CD4-positive, alpha-beta T cell treated with Interleukin-10 for 1 hour (primary cell): Measurements from ENCODE around the gene SECTM1.
"Not testable (repeated sequence)": the region's sequence is repeated elsewhere in the genome, so short reads cannot be mapped to it uniquely, and the experiment has no call there.

Source experiments
- DNase-seq: peaks from one replicate; pipeline ENCODE4 v3.0.0-alpha.2; 2020

The SECTM1 gene

DNA sequence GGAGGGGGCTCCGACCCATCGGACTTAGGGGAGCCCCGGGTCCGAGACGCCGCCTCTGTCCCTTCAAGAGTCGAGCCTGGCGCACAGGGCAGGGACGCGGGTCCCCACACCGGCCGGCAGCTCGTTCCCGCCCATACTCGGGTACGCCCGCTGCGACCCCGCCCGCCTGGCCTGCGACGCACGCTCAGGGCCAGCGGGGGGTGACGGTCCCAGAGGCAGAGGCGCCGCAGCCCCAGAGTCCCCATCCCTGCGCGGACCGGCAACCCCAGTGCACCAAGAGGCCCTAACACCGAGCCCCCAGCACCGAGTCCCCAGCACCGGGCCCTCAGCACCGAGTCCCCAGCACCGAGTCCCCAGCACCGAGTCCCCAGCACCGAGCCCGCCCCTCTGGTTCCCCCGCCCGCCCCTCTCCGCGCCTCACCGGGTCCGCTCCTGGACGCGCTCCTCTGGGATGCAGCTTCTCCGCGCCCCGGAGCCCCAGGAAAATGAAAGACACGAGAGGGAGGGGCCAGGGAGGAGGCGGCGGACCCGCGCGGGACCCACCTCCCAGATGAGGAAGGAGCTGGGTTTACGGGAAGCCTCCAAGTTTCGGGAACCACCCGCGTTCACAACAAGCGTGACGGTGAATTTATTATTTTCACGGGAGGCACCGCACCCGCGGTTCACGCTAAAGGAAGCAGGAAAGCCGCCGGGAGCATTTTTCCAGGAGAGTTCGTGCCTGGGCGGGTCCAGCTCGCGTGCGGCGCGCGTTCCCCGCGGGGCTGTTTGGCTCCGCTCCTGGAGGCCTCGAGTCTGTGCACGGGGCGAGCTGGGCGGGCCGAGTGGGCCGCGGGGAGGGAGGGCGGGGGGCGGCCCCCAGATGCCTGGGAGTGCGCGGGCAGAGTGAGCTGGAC, at the start of gene SECTM1:
Gene SECTM1 (minus strand): TSS at position 488 of the 893 bp plus-strand sequence. CDS start 6,526 bp downstream, outside the sequence.
- DNase-seq: peak; percentile 40

DNA sequence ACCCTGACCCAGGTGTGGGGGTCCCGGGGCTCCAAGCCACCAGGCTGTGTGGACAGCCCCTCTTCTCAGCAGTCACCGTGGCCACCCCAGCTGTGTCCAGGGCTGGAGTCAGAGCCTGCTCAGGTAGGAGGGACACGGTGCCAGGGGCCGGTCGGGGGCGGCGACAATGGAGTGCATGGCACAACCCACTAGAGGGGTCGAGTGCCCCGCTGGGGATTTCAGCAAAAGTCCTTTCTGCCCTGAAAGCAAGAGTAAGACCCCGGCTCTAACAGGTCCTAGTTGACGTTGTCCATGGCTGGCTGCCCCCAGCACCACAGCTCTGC, 49.3 kb upstream of the SECTM1 start:
- DNase-seq: no peak

DNA sequence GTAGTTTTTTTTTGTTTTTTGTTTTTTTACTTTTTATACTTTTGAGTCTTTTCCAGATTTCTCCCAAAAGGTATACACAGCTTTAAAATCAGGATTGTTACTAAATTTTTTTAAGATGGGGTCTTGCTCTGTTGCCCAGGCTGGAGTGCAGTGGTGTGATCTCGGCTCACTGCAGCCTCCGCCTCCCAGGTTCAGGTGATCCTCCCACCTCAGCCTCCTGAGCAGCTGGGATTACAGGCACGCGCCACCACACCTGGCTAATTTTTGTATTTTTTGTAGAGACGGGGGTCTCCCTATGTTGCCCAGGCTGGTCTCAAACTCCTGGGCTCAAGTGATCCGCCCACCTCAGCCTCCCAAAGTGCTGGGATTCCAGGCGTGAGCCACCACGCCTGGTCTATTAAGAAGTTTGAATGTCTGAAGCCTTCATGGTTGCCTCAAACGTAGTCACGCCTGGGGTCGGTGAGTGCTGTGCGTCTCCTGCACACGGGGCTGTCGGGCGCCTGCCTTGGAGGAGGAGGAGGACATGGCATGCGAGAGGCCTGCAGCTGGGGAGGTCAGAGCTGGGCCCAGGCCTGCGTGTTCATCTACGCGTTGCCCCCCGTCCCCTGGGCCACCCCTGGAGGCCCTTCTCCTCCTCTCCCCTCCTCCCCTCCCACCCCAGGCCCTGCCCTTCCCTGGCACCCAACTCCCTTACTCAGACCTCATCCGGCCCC, 48.8 kb upstream of the SECTM1 start:
- DNase-seq: not testable (repeated sequence)

DNA sequence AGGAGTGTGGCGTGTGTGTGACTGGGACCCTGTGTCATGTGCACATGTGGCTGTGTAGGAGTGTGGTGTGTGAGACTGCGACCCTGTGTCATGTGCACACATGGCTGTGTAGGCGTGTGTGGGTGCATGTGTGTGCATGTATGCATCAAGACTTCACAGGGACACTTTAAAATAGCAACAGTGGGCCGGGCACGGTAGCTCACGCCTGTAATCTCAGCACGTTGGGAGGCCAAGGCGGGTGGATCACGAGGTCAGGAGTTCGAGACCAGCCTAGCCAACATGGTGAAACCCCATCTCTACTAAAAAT, 48.1 kb upstream of the SECTM1 start:
- not testable (repeated sequence) for DNase-seq

DNA sequence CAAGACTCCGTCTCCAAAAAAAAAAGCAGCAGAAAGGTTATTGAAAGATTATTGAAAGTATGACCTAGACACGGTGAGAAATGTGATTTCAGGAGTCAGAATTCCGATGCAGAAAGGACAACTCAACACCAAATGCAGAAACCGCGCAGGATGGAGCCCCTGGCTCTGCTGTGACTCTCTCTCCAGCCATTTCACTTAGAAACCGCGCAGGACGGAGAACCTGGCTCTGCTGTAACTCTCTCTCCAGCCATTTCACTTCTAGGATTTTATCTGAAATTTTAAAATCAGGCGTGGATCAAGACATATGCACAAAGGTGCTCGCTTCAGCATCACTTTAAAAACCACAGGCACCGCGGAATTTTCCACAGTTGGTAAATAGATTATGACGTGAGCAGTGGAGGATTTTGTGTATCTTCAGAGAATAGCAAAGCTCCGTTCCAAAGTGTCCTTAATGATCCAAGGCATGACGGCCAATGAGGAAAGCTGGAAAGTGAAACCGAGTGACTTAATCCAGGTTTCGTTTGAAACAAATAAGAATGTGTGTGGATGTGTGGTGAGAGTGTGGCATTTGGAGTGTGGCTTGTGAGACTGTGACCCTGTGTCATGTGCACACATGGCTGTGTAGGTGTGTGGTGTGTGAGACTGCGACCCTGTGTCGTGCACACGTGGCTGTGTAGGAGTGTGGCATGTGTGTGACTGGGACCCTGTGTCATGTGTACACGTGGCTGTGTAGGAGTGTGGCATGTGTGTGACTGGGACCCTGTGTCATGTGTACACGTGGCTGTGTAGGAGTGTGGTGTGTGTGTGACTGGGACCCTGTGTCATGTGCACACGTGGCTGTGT, 47.5 kb upstream of the SECTM1 start:
- DNase-seq: no peak

DNA sequence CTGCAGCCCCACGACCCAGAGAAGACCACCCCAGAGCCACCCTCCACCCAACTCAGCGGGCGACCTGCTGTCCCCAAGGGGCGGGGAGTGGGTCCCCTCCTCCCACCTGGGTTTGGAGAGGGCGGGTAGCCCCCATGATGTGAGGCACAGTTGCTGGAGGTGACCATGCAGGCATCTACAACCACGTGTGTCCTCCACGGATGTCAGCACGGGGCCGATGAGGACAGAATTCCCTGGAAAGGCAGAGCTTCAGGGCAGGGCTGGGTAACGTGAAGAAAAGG, 45.1 kb upstream of the SECTM1 start:
- no peak for DNase-seq

DNA sequence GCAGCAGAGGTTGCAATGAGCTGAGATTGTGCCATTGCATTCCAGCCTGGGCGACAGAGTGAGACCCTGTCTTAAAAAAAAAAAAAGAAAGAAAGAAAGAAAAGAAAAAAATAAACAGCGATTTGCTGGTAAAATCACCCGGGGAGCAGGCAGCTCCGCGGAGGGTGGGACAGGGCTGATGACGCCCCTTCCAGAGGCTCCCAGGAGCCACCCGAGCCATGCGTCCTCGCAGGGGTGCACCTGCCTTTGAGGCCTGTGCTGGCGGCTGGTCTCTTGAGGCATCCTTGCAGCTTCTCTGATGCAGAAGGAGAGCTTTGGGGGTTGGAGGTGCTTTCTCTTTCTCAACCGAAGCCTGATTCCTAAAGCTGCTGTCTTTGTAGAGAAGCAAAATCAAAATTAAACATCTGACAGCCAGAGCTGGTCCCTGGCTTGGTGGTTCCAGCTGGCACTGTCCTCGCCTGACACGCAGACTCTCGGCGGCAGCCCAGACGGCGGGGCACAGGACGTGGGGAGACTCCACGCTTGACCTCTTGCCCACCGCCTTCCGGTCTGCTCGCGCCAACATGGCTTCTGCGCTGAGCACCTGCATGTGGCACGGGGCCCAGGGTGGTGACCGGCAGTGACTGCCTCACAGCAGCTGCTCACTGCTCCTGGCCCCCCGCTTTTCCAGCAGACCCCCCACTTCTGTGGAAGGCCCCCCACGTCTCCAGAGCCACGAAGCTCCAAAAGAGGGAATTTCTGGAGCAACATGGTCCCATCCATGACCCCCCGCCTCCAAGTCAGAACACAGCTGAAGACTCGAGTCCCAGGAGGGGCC, 44.6 kb upstream of the SECTM1 start:
- DNase-seq: no peak

DNA sequence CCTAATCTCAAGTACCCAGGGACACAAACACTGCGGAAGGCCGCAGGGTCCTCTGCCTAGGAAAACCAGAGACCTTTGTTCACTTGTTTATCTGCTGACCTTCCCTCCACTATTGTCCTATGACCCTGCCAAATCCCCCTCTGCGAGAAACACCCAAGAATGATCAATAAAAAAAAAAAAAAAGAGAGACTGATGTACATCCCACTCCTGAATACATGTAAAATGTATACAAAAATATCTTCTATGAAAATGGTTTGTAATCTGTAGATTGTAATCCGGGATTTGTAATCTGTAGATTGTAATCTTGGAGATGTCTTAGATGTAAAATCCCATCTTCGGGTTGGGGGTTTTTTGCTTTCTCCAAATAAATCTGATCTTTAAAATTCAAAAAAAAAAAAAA, 43.7 kb upstream of the SECTM1 start:
- not testable (repeated sequence) for DNase-seq

DNA sequence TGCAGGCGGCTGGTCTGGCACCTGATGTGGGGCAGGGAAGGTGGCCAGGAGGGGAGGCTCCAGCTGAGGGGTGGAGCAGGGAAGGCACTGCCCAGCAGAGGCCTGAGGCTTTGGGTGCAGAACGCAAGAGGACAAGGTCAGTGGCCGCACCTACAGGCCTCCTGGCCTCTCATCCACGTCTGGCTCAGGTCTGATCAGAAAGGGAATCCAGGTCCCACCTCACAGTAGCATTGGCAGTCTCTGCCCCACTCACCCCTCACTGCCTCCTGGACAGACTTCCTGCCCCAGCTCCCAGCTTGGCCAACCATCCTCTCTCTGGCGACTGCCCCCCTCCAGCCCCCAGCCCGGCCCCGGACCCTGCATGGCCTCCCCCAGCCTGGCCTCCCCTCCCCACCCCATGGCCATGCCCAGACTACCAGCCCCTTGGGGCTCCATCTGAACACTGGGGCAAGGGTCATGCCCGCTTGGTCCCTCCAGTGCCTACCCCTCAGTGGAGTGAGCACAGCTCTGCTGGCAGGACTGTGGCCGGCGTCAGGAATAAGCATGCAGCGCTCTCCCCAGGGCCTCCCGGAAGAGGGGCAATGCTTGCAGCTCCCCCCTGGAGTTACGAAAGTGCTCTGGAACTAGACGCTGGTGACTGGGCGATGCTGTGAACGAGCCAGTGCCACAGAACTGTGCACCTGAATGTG, 42.6 kb upstream of the SECTM1 start:
- no peak for DNase-seq

DNA sequence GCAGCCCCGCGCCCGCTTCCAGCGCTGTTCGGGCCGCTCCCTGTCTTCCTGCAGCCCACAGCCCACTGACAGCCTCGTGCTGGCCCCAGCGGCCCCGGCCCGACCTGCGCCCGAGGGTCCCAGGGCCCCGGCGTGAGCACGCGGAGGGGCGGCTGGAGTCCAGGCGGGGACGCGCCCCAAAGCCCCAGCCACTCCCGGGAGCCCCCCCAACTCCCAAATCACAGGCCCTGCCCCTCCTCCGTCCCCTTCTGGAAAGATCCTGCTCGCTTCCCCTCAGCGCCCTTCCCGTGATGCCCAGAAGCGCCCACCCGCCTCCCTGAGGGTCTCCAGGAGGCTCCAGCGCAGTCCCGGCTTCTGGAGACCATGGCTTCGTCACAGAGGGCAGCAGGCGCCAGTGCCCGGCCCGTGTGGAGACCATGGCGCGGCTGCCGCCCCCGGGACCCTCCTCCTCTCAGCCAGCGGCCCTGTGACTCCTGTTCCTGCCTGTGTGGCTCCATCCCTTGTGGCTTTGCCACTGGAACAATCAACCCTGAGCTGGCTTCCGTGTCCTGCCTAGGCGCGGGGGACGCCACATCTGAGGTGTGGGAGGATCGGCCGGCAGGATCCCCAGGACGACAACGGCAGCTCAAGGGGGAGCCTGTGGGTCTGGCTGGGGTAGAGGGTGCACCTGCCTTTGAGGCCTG, 41.9 kb upstream of the SECTM1 start:
- DNase-seq: no peak

DNA sequence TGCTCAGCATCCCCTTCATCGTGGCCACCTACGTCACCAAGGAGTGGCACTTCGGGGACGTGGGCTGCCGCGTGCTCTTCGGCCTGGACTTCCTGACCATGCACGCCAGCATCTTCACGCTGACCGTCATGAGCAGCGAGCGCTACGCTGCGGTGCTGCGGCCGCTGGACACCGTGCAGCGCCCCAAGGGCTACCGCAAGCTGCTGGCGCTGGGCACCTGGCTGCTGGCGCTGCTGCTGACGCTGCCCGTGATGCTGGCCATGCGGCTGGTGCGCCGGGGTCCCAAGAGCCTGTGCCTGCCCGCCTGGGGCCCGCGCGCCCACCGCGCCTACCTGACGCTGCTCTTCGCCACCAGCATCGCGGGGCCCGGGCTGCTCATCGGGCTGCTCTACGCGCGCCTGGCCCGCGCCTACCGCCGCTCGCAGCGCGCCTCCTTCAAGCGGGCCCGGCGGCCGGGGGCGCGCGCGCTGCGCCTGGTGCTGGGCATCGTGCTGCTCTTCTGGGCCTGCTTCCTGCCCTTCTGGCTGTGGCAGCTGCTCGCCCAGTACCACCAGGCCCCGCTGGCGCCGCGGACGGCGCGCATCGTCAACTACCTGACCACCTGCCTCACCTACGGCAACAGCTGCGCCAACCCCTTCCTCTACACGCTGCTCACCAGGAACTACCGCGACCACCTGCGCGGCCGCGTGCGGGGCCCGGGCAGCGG, 41.2 kb upstream of the SECTM1 start:
- DNase-seq: no peak

DNA sequence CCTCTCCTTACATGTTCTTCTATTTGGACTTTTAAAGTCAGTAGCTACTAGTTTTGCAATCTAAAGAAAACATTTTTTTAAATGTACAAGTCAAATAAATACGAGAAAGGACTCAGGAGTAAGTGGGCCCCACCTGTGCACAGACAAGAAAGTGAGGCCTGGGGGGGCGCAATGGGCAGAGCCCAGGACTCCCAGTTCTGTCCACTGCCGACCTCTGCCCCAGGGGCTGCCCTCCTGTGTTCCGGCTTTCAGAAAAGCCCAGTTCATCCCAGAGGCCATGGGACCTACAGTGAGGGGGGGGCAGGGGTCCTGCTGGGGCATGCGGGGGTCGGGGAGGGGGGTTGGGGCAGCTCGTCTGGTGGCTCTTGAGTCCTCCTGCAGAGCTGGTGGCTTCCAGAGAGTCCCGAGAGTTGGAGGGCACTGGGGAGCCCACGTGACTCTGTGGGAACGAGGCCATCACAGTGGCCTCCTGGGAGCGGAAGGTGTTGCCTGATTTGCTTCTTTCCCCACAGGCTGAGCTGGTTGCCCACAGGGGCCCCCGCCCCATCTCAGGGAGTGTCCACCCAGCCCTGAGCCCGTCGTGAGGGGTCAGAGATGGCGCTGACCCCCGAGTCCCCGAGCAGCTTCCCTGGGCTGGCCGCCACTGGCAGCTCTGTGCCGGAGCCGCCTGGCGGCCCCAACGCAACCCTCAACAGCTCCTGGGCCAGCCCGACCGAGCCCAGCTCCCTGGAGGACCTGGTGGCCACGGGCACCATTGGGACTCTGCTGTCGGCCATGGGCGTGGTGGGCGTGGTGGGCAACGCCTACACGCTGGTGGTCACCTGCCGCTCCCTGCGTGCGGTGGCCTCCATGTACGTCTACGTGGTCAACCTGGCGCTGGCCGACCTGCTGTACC, 40.4 kb upstream of the SECTM1 start:
- no peak for DNase-seq

DNA sequence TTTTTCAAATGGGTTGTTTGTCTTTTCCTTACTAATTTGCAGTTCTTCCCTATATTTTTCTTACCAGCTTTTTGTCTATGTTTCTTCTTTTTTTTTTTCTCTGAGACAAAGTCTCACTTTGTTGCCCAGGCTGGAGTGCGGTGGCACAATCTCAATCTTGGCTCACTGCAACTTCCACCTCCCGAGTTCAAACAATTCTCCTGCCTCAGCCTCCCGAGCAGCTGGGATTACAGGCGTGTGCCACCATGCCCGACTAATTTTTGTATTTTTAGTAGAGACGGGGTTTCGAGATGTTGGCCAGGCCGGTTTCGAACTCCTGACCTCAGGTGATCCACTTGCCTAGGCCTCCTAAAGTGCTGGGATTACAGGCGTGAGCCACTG, 39.5 kb upstream of the SECTM1 start:
- not testable (repeated sequence) for DNase-seq

DNA sequence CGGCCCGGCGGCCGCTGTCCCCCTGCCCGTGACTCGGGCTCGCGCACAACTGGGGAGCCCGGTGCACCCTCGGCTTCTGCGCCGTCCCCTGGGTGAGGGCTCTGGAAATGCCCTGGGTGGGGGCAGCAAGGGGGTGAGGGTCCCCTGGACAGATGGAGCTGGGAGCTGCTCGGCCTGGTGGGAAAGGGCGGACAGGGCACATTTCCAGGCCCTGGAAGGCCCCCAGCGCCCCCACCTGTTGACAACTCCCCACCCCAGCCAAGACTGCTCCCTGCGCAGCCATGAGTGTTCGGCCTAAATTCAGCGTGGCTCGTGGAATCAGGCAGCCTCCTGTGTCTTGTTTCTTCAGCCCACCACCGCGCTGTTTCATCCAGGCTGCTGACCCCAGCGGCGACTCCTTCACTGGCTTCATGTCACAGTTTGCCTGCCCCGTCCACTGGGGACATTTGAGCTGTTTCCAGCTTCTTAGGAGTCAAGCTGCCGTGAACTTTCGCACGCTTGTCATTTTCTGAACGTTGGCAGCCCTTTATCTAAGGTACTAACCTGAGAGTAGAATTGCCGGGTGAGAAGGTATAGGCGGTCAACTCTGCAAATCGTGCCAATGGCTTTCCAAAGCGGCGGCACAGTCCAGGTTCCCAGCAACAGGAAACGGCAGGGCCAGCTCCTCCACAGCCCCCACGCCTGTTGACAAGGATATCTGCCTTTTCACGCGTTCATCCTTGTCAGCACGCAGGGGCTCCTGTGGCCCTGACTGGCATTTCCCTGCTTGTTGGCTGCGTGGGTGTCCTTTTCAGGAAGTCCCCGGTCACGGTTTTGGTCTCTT, 38.9 kb upstream of the SECTM1 start:
- DNase-seq: no peak

DNA sequence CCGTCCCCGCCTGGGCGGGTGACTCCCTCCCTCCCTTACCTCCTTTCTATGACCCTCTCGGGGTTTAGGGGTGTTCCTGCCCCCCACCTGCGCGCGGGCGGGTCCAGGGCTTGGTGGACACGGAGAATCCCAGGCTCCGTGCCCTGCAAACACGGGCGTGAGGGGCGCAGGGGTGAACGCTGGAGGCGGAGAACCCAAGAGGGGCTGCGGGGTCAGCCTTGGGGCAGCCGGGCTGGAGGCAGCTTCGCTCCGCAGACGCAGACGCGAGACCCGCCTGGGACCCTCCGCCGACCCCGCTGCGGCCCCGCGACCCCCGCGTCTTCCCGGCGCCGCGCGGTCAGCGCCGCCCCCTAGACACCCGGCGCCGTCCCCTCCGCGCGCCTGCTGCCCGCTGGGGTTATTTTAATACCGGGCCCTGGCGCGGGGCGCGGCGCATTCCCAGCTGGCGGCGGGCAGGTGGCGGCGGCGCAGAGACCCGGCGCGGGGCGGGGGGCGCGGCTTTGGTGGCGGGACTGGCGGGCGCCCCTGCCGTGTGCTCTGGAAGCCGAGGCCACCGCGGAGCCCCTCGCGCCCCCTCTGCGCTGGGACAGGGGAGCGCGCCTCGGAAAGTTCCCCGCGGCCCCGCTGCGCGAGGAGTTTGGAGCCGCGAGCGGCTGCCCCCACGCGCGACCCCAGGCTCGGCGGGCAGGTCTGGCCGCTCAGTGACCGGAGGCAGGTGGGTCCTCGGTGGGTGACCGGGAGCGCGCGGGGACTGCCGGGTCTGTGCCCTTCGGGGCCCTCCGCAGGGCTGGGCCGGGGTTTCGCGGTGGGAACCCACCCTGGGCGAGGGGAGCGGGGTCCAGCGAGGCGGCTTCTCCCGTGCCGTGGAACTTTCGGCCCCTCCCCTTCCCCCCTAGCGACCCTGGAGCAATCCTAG, 38.0 kb upstream of the SECTM1 start, which contains the start of gene UTS2R:
Gene UTS2R (plus strand): TSS at position 433 of the 916 bp plus-strand sequence. CDS start 2,560 bp downstream, outside the sequence.
- DNase-seq: no peak

DNA sequence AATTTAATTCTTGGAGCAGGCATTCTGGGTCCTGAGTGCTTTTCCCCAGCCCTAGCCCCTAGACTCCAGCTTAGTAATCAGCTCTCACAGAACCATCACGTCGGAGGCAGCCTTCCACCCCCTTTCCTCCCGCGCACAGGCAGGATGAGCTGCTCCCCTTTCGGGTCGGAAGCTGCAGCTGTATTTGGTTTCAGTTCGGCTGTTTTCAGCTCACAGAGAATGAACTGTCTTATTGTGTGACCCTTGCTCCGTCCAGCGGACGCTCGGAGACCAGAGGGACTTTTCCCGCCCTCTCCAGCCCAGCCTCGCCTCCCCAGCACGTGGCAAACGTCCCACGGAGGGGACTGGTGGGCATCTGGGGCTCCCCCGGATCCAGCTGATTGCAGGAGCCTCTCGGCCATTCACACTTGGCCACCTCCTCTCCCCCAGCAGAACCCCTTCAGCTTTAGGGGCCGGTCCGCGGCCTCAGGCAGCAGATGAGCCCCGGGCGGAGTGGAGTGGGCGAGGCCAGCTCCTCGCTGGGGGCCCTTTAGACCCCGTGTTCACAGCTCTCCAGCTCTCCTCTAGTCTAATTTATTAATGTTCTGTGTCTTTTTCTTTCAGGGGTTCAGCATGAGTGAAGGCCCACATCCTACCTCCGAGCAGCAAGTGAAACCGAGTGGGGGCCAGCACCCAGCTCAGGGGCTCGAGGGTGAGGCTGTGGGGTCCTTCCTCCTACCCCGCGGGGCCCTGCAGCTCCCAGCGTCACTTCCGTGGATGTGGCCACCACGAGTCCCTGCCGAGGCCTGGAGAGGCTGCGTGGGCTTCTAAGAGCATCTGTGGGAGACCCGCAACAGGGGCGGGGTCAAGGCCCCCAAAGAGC, 37.1 kb upstream of the SECTM1 start:
- DNase-seq: peak; percentile 15

DNA sequence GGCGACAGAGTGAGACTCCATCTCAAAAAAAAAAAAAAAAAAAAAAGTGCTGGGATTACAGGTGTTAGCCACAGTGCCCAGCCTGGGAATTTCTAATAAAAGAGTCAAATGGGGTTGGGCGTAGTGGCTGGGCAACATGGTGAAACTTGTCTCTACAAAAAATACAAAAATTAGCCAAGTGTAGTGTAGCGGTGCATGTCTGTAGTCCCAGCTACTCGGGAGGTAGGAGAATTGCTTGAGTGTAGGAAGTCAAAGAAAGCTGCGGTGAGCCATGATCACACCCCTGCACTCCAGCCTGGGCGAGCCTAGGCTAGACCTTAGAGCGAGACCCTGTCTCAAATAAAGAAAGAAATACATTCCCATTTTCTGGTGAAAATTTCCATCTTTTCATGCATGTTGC, 35.6 kb upstream of the SECTM1 start:
- DNase-seq: no peak
